SK-N-MC (cell line): ENCODE data around the gene DEFB125.
"Not testable (repeated sequence)": the region's sequence is repeated elsewhere in the genome, so short reads cannot be mapped to it uniquely, and the experiment has no call there.

Experiments used
- DNase-seq: peaks from one replicate; pipeline ENCODE4 v3.0.0-alpha.2; 2011; ENCODE audit warnings: low read depth, low spot score
- H3K27ac ChIP-seq: fragments of 200-600 bp; sonication (generic); 2 replicates; pipeline ENCODE4 v1.5.1; 2016; ENCODE audit warnings: mixed run types
- H3K36me3 ChIP-seq: fragments of 200-600 bp; sonication (generic); 2 replicates; pipeline ENCODE4 v1.6.1; 2017; ENCODE audit warnings: antibody characterized with exemption, low read length, mixed read lengths; ENCODE audit not compliant: insufficient read depth
- H3K4me3 ChIP-seq: fragments of 200-600 bp; sonication (generic); 2 replicates; pipeline ENCODE4 v1.5.1; 2016
- H3K9ac ChIP-seq: fragments of 200-600 bp; sonication (generic); 2 replicates; pipeline ENCODE4 v1.8.0; 2017; ENCODE audit warnings: mixed run types, mixed read lengths; ENCODE audit not compliant: insufficient read length
- H3K9me3 ChIP-seq: fragments of 200-600 bp; sonication (generic); 2 replicates; pipeline ENCODE4 v1.6.1; 2017; ENCODE audit warnings: low read depth, mild to moderate bottlenecking, antibody characterized with exemption, low read length, moderate library complexity, mixed read lengths
- EZH2 ChIP-seq: fragments of 200-600 bp; sonication (generic); IDR thresholded peaks from one replicate; pipeline ENCODE4 v1.6.1; 2017; ENCODE audit warnings: antibody characterized with exemption
- FOXP2 ChIP-seq: optimal IDR thresholded peaks from 2 replicates; pipeline ENCODE3; 2011; ENCODE audit warnings: mild to moderate bottlenecking, moderate library complexity; ENCODE audit not compliant: insufficient read depth; ENCODE audit errors: extremely low read length, control extremely low read depth
- POLR2AphosphoS5 ChIP-seq: IDR thresholded peaks from 2 replicates; pipeline ENCODE4 v1.6.1; 2012; ENCODE audit warnings: mild to moderate bottlenecking, low read depth, low read length, borderline replicate concordance

Gene DEFB125

GRCh38 chr20:78338-78737 is 9.1 kb upstream of the DEFB125 start:
- TF ChIP-seq EZH2, result no peak
- TF ChIP-seq POLR2AphosphoS5, result no peak
- no peak for TF ChIP-seq FOXP2
- H3K4me3 ChIP-seq, result no peak overlapping the region
- H3K36me3 ChIP-seq, result no peaks in the 10 kb centered on the region
- no peaks in the 10 kb centered on the region for H3K9me3 ChIP-seq
- no peak overlapping the region for H3K9ac ChIP-seq
- DNase-seq, result no peak
- no peak overlapping the region for H3K27ac ChIP-seq

DNA sequence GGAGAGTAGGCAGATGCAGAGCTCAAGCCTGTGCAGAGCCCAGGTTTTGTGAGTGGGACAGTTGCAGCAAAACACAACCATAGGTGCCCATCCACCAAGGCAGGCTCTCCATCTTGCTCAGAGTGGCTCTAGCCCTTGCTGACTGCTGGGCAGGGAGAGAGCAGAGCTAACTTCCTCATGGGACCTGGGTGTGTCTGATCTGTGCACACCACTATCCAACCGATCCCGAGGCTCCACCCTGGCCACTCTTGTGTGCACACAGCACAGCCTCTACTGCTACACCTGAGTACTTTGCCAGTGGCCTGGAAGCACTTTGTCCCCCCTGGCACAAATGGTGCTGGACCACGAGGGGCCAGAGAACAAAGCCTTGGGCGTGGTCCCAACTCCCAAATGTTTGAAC is 7.9 kb upstream of the DEFB125 start:
- H3K9ac ChIP-seq, result no peak overlapping the region
- no peaks in the 10 kb centered on the region for H3K36me3 ChIP-seq
- H3K27ac ChIP-seq, result no peak overlapping the region
- no peak for DNase-seq
- no peak overlapping the region for H3K4me3 ChIP-seq
- TF ChIP-seq POLR2AphosphoS5 (no peak), FOXP2 (no peak), EZH2 (no peak)
- no peaks in the 10 kb centered on the region for H3K9me3 ChIP-seq

- H3K9me3 ChIP-seq, result no peaks in the 10 kb centered on the region
- no peak overlapping the region for H3K4me3 ChIP-seq
- no peak for DNase-seq
- H3K36me3 ChIP-seq, result no peaks in the 10 kb centered on the region
- no peak overlapping the region for H3K27ac ChIP-seq
- no peak for TF ChIP-seq EZH2
- no peak for TF ChIP-seq POLR2AphosphoS5
- no peak for TF ChIP-seq FOXP2
- H3K9ac ChIP-seq, result no peak overlapping the region
Observed at GRCh38 chr20:90651-91050, 3.2 kb downstream of the DEFB125 start.

GRCh38 chr20:93641-94040 is 6.2 kb downstream of the DEFB125 start:
- no peaks in the 10 kb centered on the region for H3K9me3 ChIP-seq
- H3K4me3 ChIP-seq, result no peak overlapping the region
- no peak overlapping the region for H3K9ac ChIP-seq
- no peak overlapping the region for H3K27ac ChIP-seq
- no peak for DNase-seq
- H3K36me3 ChIP-seq, result no peaks in the 10 kb centered on the region
- TF ChIP-seq POLR2AphosphoS5 (no peak), FOXP2 (no peak), EZH2 (no peak)

- no peaks in the 10 kb centered on the region for H3K36me3 ChIP-seq
- no peak overlapping the region for H3K9ac ChIP-seq
- TF ChIP-seq EZH2 (no peak), FOXP2 (no peak), POLR2AphosphoS5 (no peak)
- no peak overlapping the region for H3K4me3 ChIP-seq
- H3K27ac ChIP-seq, result no peak overlapping the region
- H3K9me3 ChIP-seq, result no peaks in the 10 kb centered on the region
- DNase-seq, result no peak
Observed at GRCh38 chr20:95215-95614, 7.7 kb downstream of the DEFB125 start.

GRCh38 chr20:97691-98090 is 10.2 kb downstream of the DEFB125 start:
- not testable (repeated sequence) for H3K4me3 ChIP-seq, DNase-seq, H3K9me3 ChIP-seq, H3K36me3 ChIP-seq, H3K27ac ChIP-seq, H3K9ac ChIP-seq

GRCh38 chr20:101975-102374 is 14.5 kb downstream of the DEFB125 start:
- no peak overlapping the region for H3K27ac ChIP-seq
- no peaks in the 10 kb centered on the region for H3K36me3 ChIP-seq
- no peaks in the 10 kb centered on the region for H3K9me3 ChIP-seq
- H3K9ac ChIP-seq, result no peak overlapping the region
- no peak for DNase-seq
- no peak overlapping the region for H3K4me3 ChIP-seq
- TF ChIP-seq EZH2 (no peak), POLR2AphosphoS5 (no peak)

DNA sequence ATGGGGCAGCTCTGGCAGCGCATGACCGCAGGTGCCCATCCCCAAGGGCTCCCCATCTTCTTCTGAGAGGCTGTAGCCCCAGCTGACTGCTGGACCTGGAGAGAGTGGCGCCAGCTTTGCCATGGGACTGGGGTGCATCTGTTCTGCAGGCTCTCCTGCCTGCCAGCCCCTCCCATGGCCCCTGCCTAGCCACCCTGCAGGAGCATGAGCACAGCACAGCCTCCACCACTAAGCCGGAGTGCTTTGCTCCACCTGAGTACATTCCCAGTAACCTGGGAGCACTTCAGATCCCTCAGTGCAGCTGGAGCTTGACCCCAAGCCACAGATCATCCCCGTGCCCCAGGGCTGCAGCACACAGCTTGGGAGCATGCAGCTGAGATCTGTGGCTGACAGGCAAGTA is 16.0 kb downstream of the DEFB125 start:
- Histone ChIP-seq H3K27ac (no peak overlapping the region), H3K9me3 (no peaks in the 10 kb centered on the region), H3K9ac (no peak overlapping the region), H3K4me3 (no peak overlapping the region), H3K36me3 (no peaks in the 10 kb centered on the region)
- DNase-seq, result no peak
- no peak for TF ChIP-seq FOXP2
- no peak for TF ChIP-seq POLR2AphosphoS5
- no peak for TF ChIP-seq EZH2

DNA sequence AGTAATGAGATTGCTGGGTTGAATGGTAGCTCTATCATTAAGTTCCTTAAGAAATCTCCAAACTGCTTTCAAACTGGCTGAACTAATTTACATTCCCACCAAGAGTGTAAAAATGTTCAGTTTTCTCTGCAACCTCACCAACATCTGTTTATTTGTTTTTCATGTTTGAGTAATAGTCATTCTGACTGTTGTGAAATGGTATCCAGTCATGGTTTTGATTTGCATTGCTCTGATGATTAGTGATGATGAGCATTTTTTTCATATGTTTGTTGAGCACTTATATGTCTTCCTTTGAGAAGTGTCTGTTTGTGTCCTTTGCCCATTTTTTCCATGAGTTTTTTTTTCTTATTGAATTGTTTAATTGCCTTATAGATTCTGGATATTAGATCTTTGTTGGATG is 24.9 kb downstream of the DEFB125 start:
- Histone ChIP-seq H3K9me3 (no peaks in the 10 kb centered on the region), H3K4me3 (no peak overlapping the region), H3K36me3 (no peaks in the 10 kb centered on the region), H3K9ac (no peak overlapping the region), H3K27ac (no peak overlapping the region)
- TF ChIP-seq FOXP2 (no peak), EZH2 (no peak), POLR2AphosphoS5 (no peak)
- no peak for DNase-seq
